ENCODE results near the gene CCDC154.
"Not testable (repeated sequence)": the region's sequence is repeated elsewhere in the genome, so short reads cannot be mapped to it uniquely, and the experiment has no call there.

Gene CCDC154

GRCh38 chr16:1453316-1453715 is 9.0 kb upstream of the CCDC154 start:
- no peak for DNase-seq (ENCODE audit: low read depth)

GRCh38 chr16:1452530-1452929 is 8.2 kb upstream of the CCDC154 start:
- no peak for DNase-seq (ENCODE audit: low read depth)

- no peak for DNase-seq (ENCODE audit: low read depth)
Measured at GRCh38 chr16:1451702-1452392, 7.5 kb upstream of the CCDC154 start.

- no peak for DNase-seq (ENCODE audit: low read depth)
Measured at GRCh38 chr16:1450841-1451240, 6.5 kb upstream of the CCDC154 start.

- DNase-seq (ENCODE audit: low read depth), result no peak
Measured at GRCh38 chr16:1450218-1450617, 5.9 kb upstream of the CCDC154 start.

- DNase-seq (ENCODE audit: low read depth), result no peak
Measured at GRCh38 chr16:1449201-1449788, 4.9 kb upstream of the CCDC154 start.

- DNase-seq (ENCODE audit: low read depth), result no peak
Measured at GRCh38 chr16:1448536-1449116, 4.3 kb upstream of the CCDC154 start.

- no peak for DNase-seq (ENCODE audit: low read depth)
Measured at GRCh38 chr16:1447965-1448364, 3.6 kb upstream of the CCDC154 start.

- DNase-seq (ENCODE audit: low read depth), result no peak
Measured at GRCh38 chr16:1446296-1447080, 2.1 kb upstream of the CCDC154 start.

GRCh38 chr16:1445518-1446203 is 1.3 kb upstream of the CCDC154 start:
- DNase-seq (ENCODE audit: low read depth), result no peak

GRCh38 chr16:1444730-1445517 is 568 bp upstream of the CCDC154 start:
- no peak for DNase-seq (ENCODE audit: low read depth)

- no peak for DNase-seq (ENCODE audit: low read depth)
Measured at GRCh38 chr16:1443403-1443973, 868 bp downstream of the CCDC154 start.

GRCh38 chr16:1442697-1443096 is 1.7 kb downstream of the CCDC154 start:
- no peak for DNase-seq (ENCODE audit: low read depth)

- DNase-seq (ENCODE audit: low read depth), result no peak
Measured at GRCh38 chr16:1441391-1441829, 2.9 kb downstream of the CCDC154 start.

- DNase-seq (ENCODE audit: low read depth), result not testable (repeated sequence)
Measured at GRCh38 chr16:1439699-1440074, 4.7 kb downstream of the CCDC154 start.

- DNase-seq (ENCODE audit: low read depth), result no peak
Measured at GRCh38 chr16:1439058-1439698, 5.2 kb downstream of the CCDC154 start.

GRCh38 chr16:1438229-1439057 is 5.9 kb downstream of the CCDC154 start:
- no peak for DNase-seq (ENCODE audit: low read depth)

- DNase-seq (ENCODE audit: low read depth), result no peak
Measured at GRCh38 chr16:1437606-1438005, 6.8 kb downstream of the CCDC154 start.

- no peak for DNase-seq (ENCODE audit: low read depth)
Measured at GRCh38 chr16:1436731-1437355, 7.5 kb downstream of the CCDC154 start.
